Mesodermal cell (in vitro differentiated cells): Measurements from ENCODE around the gene TSPAN4.

Experiments used
- H3K27ac ChIP-seq: 2 replicates; pipeline ENCODE4 v1.7.0; 2013; ENCODE audit warnings: mild to moderate bottlenecking, low read depth, low read length, moderate library complexity; ENCODE audit not compliant: severe bottlenecking
- H3K36me3 ChIP-seq: 2 replicates; pipeline ENCODE4 v1.7.1; 2013; ENCODE audit warnings: mild to moderate bottlenecking, low read length, moderate library complexity; ENCODE audit not compliant: control insufficient read depth, insufficient read depth
- H3K4me1 ChIP-seq: one replicate; pipeline ENCODE4 v1.7.1; 2013; ENCODE audit warnings: mild to moderate bottlenecking, low read length; ENCODE audit not compliant: insufficient read depth, control insufficient read depth, poor library complexity, severe bottlenecking
- H3K4me3 ChIP-seq: 2 replicates; pipeline ENCODE4 v1.7.0; 2013; ENCODE audit warnings: low read length, control low read depth, mild to moderate bottlenecking; ENCODE audit not compliant: insufficient read depth, poor library complexity, severe bottlenecking; ENCODE audit errors: extremely low read depth
- H3K9me3 ChIP-seq: 2 replicates; pipeline ENCODE4 v1.7.1; 2013; ENCODE audit warnings: mild to moderate bottlenecking, low read length, moderate library complexity; ENCODE audit not compliant: control insufficient read depth
- WGBS, 2 experiments: methylation state at CpG; one replicate each; pipeline ENCODE4 v1.1.5; 2013; ENCODE audit warnings: missing lambda C conversion rate in 2 of 2; ENCODE audit not compliant: insufficient coverage in 2 of 2; 5-methylcytosine and 5-hydroxymethylcytosine counted together

The TSPAN4 gene

DNA sequence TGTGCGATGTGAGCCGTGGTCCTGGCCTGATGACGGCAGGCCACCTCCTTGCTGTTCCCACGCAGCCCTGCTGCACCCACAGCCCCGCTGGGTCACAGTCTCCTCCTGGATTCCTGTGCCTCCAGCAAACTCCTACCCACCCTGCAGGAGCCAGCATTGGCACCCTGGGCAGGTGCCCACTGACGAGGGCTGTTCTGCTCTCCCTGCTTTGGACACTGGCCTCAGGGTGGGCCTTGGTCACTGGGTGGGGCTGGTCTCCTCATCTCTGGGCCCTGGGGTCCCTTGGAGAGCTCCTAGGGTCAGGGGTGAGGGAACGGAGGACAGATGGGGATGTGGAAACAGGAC is 12.7 kb downstream of the TSPAN4 start:
- Histone ChIP-seq H3K4me3 (no peak overlapping the region), H3K4me1 (peaks cover 11% of the 10 kb centered on the region), H3K9me3 (no peaks in the 10 kb centered on the region), H3K27ac (no peak overlapping the region), H3K36me3 (peaks cover 2% of the 10 kb centered on the region)
- 91 to 93% methylated on average over 5 to 7 of the region's 7 CpGs for WGBS, 2 experiments

DNA sequence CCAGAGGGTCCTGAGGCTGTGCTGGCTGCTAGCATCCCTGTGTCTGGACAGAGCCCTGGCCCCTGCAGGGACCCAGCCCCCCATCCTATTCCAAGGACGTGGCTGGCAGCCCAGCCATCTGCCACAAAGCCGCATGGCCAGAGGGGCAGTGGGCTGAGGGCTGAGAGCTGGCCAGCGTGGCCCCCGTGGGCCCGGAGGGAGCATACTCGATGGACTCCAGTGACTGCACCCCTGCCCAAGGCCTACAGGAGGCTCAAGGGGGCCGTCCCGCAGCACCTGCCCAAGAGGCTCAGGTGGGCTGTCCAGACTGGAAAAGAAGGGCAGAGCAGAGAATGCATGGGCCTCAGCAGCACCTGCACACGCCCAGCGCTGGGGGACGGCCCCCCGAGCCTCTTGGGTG is 13.1 kb downstream of the TSPAN4 start:
- H3K36me3 ChIP-seq = peaks cover 2% of the 10 kb centered on the region
- no peaks in the 10 kb centered on the region for H3K9me3 ChIP-seq
- WGBS, 2 experiments = 91 to 93% methylated on average over 11 to 12 of the region's 12 CpGs
- peaks cover 6% of the 10 kb centered on the region for H3K4me1 ChIP-seq
- no peak overlapping the region for H3K27ac ChIP-seq
- no peak overlapping the region for H3K4me3 ChIP-seq

DNA sequence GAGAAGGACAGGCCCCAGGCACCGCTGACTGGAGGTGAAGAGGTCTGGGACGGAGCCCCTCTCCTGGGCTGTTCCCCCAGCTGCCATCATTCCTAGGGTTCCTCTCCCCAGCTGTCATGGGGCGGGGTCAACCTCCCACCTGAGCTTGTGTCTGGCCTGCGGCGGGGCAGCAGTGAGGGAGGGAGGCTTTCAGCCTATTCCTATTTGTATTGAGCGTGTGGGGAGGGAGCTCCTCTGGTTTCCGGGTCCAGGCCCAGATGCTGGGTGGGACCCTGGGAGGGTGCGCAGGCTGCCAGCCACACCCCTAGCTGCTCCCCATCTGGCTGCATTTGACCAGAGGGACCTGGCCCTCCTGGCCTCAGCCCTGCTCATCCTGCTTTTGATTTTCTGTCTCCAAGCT is 13.7 kb downstream of the TSPAN4 start:
- H3K4me1 ChIP-seq = peaks cover 4% of the 10 kb centered on the region
- 67 to 94% methylated on average over 1 to 3 of the region's 8 CpGs for WGBS, 2 experiments

DNA sequence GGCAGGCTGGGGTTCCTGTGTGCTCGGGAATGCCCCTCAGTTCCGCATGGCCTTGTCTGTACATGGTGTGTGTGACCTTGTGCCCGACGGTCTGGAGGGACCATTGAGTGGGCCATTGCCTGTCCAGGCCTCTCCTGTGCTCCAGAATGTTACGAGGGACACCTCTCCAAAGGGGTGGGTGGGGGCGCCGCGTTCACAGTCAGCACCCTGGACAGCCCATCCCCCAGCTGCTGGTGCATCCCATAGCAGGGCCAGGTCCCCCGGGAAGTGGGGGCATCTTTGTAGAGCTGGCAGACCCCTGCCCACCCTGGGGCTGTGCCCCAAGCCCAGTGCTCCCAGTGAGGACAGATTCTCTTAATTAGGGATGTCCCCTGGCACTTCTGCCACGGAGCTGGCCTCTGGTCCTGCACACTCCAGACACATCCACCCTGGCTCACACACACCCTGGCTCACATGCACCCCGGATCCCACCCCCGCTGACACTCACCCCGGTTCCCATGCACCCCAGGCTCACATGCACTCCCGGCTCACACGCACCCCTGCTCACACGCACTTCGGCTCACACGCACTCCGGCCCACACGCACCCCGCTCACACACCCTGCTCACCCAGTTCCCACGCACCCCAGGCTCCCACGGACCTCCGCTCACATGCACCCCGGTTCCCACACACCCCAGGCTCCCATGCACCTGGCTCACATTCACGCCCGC is 15.6 kb downstream of the TSPAN4 start:
- Histone ChIP-seq H3K4me1 (peaks cover 12% of the 10 kb centered on the region), H3K4me3 (no peak overlapping the region)

More for the DNA sequence above, 13.7 kb downstream of the TSPAN4 start:
- Histone ChIP-seq H3K9me3 (no peaks in the 10 kb centered on the region), H3K36me3 (peaks cover 2% of the 10 kb centered on the region), H3K27ac (no peak overlapping the region), H3K4me3 (no peak overlapping the region)

DNA sequence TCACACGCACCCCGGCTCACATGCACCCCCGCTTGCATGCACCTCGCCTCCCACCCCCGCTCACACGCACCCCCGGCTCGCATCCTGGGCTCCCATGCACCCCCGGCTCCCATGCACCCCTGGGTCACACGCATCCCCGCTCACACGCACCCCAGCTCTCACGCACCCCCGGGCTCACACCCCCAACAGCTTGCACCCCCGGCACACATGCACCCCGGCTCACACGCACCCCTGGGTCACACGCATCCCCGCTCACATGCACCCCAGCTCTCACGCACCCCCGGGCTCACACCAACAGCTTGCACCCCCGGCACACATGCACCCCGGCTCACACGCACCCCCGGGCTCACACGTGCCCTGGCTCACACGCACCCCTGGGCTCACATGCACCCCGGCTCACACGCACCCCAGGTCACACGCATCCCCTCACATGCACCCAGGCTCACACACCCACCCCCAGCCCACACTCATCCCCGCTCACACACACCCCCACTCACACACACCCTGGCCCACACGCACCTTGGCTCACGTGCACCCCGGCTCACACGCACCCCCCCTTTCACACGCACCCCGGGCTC is 16.2 kb downstream of the TSPAN4 start:
- Histone ChIP-seq H3K4me1 (peaks cover 16% of the 10 kb centered on the region), H3K36me3 (peaks cover 2% of the 10 kb centered on the region), H3K27ac (no peak overlapping the region), H3K9me3 (no peaks in the 10 kb centered on the region), H3K4me3 (no peak overlapping the region)
- WGBS, 2 experiments = 93 to 95% methylated on average over 13 to 22 of the region's 37 CpGs

More for the DNA sequence above, 15.6 kb downstream of the TSPAN4 start:
- Histone ChIP-seq H3K9me3 (no peaks in the 10 kb centered on the region), H3K36me3 (peaks cover 2% of the 10 kb centered on the region), H3K27ac (no peak overlapping the region)
- WGBS, 2 experiments = 87 to 93% methylated on average over 20 to 23 of the region's 27 CpGs

DNA sequence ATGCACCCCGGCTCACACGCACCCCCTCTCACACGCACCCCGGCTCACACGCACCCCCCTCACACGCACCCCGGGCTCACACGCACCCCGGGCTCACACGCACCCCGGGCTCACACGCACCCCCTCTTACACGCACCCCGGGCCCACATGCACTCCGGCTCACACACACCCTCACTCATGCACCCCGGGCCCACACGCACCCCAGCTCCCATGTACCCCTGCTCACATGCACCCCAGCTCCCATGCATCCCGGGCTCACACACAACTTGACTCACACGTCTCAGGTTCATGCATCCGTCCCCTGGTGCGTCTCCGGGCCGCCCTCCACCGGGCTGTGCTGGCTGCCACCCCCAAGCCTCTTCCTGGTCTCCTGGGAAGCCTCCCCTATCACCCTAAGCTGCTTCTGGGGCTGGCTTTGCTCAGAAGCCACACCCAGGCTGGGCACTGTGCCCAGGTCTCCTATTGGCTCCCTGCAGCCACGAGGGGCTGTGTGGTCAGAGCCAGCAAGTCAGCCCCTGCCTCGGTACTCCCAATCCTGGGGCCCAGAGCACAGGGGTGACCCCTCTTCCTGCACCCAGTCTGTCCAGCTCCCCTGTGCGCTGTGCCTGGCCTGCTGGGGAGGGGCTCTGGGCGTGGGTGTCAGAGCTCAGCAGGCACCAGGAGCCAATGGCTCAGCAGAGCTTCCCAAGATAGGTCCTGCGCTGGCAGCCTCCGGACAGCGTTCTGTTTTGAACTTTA is 16.9 kb downstream of the TSPAN4 start:
- no peak overlapping the region for H3K27ac ChIP-seq
- H3K4me3 ChIP-seq = no peak overlapping the region
- 86 to 89% methylated on average over 12 to 23 of the region's 31 CpGs for WGBS, 2 experiments
- H3K4me1 ChIP-seq = peaks cover 16% of the 10 kb centered on the region
- no peaks in the 10 kb centered on the region for H3K36me3 ChIP-seq
- no peaks in the 10 kb centered on the region for H3K9me3 ChIP-seq

DNA sequence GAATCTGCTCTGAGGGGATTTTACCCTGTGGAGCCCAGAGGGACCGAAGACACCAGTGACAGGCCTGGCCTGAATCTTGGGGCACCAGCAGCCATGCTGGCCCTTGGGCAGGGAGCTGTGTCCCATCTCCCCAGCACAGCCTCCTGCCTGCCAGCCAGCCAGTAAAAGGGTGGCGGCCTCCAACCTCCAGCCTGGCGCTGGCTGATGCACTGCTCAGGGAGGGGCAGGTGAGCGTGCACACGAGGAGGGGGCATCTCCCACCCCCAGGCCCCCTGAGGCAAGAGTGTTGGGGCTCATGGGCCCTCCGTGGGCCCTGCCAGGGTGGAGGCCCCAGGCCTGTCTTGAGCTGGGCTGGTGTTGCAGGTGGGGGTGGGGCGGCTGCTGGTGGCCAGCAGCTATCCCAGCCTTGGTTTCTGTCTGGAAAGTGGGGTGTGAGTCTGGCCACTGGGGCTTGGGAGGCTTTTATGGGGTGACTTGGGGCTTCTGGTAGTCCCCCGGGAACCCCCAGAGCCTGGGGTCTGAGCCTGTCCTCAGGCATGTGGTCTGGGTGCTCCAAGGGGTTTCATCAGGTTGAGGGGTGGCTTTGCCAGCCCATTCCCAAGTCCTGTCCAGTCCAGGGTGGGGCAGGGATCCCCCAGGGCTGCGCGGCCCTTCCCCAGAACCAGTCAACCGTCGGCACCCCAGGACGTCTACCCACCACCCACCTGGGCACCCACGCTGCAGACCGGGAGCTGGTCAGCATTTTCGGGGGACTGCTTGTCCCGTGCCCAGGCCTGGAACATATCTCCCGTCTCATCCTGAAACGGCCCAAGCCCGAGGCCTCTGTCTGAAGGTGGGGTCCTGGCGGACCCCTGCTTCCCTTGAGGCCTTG is 17.8 kb downstream of the TSPAN4 start:
- no peak overlapping the region for H3K27ac ChIP-seq
- H3K36me3 ChIP-seq = no peaks in the 10 kb centered on the region
- H3K4me1 ChIP-seq = peaks cover 16% of the 10 kb centered on the region
- 91 to 97% methylated on average over 13 to 18 of the region's 21 CpGs for WGBS, 2 experiments
- H3K9me3 ChIP-seq = no peaks in the 10 kb centered on the region
- no peak overlapping the region for H3K4me3 ChIP-seq

DNA sequence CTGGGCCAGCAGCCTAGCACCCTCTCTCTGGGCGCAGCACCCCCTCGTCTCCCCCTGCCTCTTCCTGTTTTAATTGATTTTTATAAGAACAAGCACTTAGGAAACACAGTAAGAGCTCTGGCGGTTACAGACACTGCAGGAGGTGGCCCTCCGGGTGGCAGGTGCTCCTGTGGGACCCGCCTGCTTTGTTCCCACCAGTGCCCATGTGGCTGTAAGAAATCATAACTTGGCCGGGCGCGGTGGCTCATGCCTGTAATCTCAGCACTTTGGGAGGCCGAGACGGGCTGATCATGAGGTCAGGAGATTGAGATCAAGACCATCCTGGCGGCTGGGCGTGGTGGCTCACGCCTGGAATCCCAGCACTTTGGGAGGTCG is 18.4 kb downstream of the TSPAN4 start:
- Histone ChIP-seq H3K27ac (no peak overlapping the region), H3K4me3 (no peak overlapping the region), H3K4me1 (peaks cover 16% of the 10 kb centered on the region), H3K9me3 (no peaks in the 10 kb centered on the region), H3K36me3 (no peaks in the 10 kb centered on the region)
- WGBS, 2 experiments = 88 to 96% methylated on average over 7 to 14 of the region's 14 CpGs

DNA sequence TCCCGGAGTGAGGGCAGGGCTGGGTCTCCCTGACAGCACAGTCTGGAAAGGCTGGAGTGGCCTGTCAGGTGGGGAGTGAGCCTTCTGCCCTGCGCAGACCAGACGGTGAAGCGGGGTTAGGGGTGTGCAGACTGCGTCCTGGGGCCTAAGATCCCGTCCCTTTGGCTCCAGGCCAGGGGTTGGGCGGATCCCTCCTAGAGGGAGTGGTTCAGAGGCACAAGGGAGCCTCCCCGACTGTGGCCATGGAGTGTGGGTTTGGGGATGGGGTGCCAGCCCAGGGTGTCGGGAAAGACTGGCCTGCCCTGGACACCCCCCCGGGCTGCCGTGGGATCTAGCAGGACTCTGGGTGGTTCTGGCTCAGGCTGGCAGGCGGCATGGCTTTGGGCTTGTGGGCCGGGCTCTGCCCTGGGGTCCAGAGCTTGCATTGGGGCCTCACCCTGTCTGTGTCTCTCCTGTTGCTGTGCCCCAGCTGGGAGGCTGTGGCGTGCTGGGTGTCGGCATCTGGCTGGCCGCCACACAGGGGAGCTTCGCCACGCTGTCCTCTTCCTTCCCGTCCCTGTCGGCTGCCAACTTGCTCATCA is 19.5 kb downstream of the TSPAN4 start:
- Histone ChIP-seq H3K4me1 (peaks cover 16% of the 10 kb centered on the region), H3K27ac (no peak overlapping the region), H3K36me3 (peaks cover 7% of the 10 kb centered on the region), H3K9me3 (no peaks in the 10 kb centered on the region), H3K4me3 (no peak overlapping the region)
- 77 to 78% methylated on average over 16 to 20 of the region's 20 CpGs for WGBS, 2 experiments

DNA sequence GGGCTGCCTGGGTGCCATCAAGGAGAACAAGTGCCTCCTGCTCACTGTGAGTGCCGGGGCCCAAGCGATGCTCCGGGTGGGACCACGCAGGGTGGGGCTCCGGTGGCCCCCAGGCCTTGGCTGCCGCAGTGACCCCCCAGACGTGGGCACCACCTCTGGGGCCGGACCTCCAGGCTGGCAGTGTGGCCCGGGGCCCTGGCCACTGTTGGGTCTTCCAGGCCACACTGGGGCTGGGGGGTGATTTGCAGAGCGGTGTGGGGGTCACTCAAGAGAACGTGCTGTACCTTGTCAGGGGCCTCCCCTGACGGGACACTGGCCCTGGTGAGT is 20.0 kb downstream of the TSPAN4 start:
- H3K9me3 ChIP-seq = no peaks in the 10 kb centered on the region
- peaks cover 16% of the 10 kb centered on the region for H3K4me1 ChIP-seq
- no peak overlapping the region for H3K27ac ChIP-seq
- H3K4me3 ChIP-seq = no peak overlapping the region
- H3K36me3 ChIP-seq = peaks cover 7% of the 10 kb centered on the region
- 57 to 69% methylated on average over 9 of the region's 12 CpGs for WGBS, 2 experiments
